SH-SY5Y (cell line): ENCODE measurements around the gene IAPP.

Experiments used
- GATA2 ChIP-seq: IDR thresholded peaks from 2 replicates; pipeline ENCODE4 v1.6.1; 2011; ENCODE audit warnings: mild to moderate bottlenecking, low read depth, low read length
- GATA3 ChIP-seq: IDR thresholded peaks from 2 replicates; pipeline ENCODE4 v1.6.1; 2011; ENCODE audit warnings: low read depth, mild to moderate bottlenecking, low read length, moderate library complexity

GRCh38 chr12:21323736-21324135 is 49.0 kb upstream of the IAPP start:
- TF ChIP-seq GATA2 (no peak), GATA3 (no peak)
